Ascending aorta (tissue), 2 donors: ENCODE results near the gene IQGAP3. TPM values are rescaled to one million over a fixed set of nuclear protein-coding genes. Genes with fewer than 3 reads are reported as not detected.

ENCODE experiments used
- DNase-seq, 2 donors: peaks; one replicate each; pipeline ENCODE4 v3.0.0-alpha.2; 2019; ENCODE audit warnings: low spot score in 2 of 2
- H3K27ac ChIP-seq, 2 donors: fragments of 200-600 bp; sonication (generic); one replicate each; pipeline ENCODE4 v1.5.1; 2016 to 2017; ENCODE audit warnings: mild to moderate bottlenecking in 1 of 2
- H3K27me3 ChIP-seq: fragments of 200-600 bp; sonication (generic); one replicate; pipeline ENCODE4 v1.5.1; 2017
- H3K36me3 ChIP-seq, 2 donors: fragments of 200-600 bp; sonication (generic); one replicate each; pipeline ENCODE4 v1.5.1; 2016
- H3K4me1 ChIP-seq, 2 donors: fragments of 200-600 bp; sonication (generic); one replicate each; pipeline ENCODE4 v1.5.1; 2016 to 2017; ENCODE audit warnings: mild to moderate bottlenecking in 1 of 2
- H3K4me3 ChIP-seq, 2 donors: fragments of 200-600 bp; sonication (generic); one replicate each; pipeline ENCODE4 v1.5.1; 2016 to 2017; ENCODE audit warnings: mild to moderate bottlenecking in 1 of 2
- H3K9me3 ChIP-seq, 2 donors: fragments of 200-600 bp; sonication (generic); one replicate each; pipeline ENCODE4 v1.5.1; 2016
- CTCF ChIP-seq, 3 experiments: fragments of 200-600 bp in 2 of 3; fragments of 450-650 bp in 1 of 3; sonication (generic) in 2 of 3; IDR thresholded peaks; one replicate each; pipeline ENCODE4 v1.5.1; 2016 to 2019; ENCODE audit warnings: antibody characterized with exemption in 3 of 3, mild to moderate bottlenecking in 1 of 3, moderate library complexity in 1 of 3
- intact Hi-C: fragments of 100-400 bp; cut with DNase I; formaldehyde crosslinking; loops from one replicate; pipeline ENCODE4 v1.15.1; 2023
- total RNA-seq: library from RNA; depleted of rRNA; stranded (reverse); fragments of >200 nt; gene quantifications from one replicate; pipeline ENCODE4 v1.1.0, GENCODE V29; 2016

IQGAP3 gene
- total RNA-seq, 1 donor from 2014 or later: not detected

- Histone ChIP-seq H3K27me3 (no peaks in the 10 kb centered on the region), H3K36me3 (no peaks in the 10 kb centered on the region), H3K27ac (no peak overlapping the region), H3K4me1 (no peaks in the 10 kb centered on the region), H3K9me3 (no peaks in the 10 kb centered on the region), H3K4me3 (no peak overlapping the region)
- no peak for DNase-seq
- intact Hi-C loops: no loop called here
- TF ChIP-seq CTCF (IDR thresholded peaks at IDR 0.05): no peak
Measured at GRCh38 chr1:156528875-156529425, 43.4 kb downstream of the IQGAP3 start.

- H3K27me3 ChIP-seq: no peaks in the 10 kb centered on the region
- TF ChIP-seq CTCF (IDR thresholded peaks at IDR 0.05): no peak
- intact Hi-C loops: no loop called here
- H3K4me3 ChIP-seq: no peak overlapping the region
- no peak overlapping the region for H3K27ac ChIP-seq
- H3K4me1 ChIP-seq: no peaks in the 10 kb centered on the region
- no peak for DNase-seq
- no peaks in the 10 kb centered on the region for H3K9me3 ChIP-seq
- H3K36me3 ChIP-seq: no peaks in the 10 kb centered on the region
Measured at GRCh38 chr1:156528231-156528630, 44.1 kb downstream of the IQGAP3 start.

GRCh38 chr1:156527584-156527983 is 44.8 kb downstream of the IQGAP3 start:
- no peak overlapping the region for H3K4me3 ChIP-seq
- no peaks in the 10 kb centered on the region for H3K27me3 ChIP-seq
- H3K9me3 ChIP-seq: no peaks in the 10 kb centered on the region
- no peaks in the 10 kb centered on the region for H3K36me3 ChIP-seq
- H3K4me1 ChIP-seq: no peaks in the 10 kb centered on the region
- no peak overlapping the region for H3K27ac ChIP-seq
- no peak for TF ChIP-seq CTCF (IDR thresholded peaks at IDR 0.05)
- no peak for DNase-seq
- intact Hi-C loops: no loop called here

- H3K27me3 ChIP-seq: no peaks in the 10 kb centered on the region
- no peak for TF ChIP-seq CTCF (IDR thresholded peaks at IDR 0.05)
Measured at GRCh38 chr1:156525856-156526489, 46.4 kb downstream of the IQGAP3 start.

GRCh38 chr1:156525071-156525501 is 47.3 kb downstream of the IQGAP3 start:
- no peak for DNase-seq
- no peak overlapping the region for H3K4me3 ChIP-seq
- no peak for TF ChIP-seq CTCF (IDR thresholded peaks at IDR 0.05)
- intact Hi-C loops: no loop called here
- H3K27me3 ChIP-seq: no peaks in the 10 kb centered on the region
- no peak overlapping the region for H3K27ac ChIP-seq
- H3K36me3 ChIP-seq: no peaks in the 10 kb centered on the region
- no peaks in the 10 kb centered on the region for H3K9me3 ChIP-seq
- H3K4me1 ChIP-seq: no peaks in the 10 kb centered on the region

More at GRCh38 chr1:156525856-156526489, 46.4 kb downstream of the IQGAP3 start:
- no peak overlapping the region for H3K27ac ChIP-seq
- H3K4me1 ChIP-seq: no peaks in the 10 kb centered on the region
- no peak for DNase-seq
- H3K4me3 ChIP-seq: no peak overlapping the region
- no peaks in the 10 kb centered on the region for H3K36me3 ChIP-seq
- intact Hi-C loops: no loop called here
- no peaks in the 10 kb centered on the region for H3K9me3 ChIP-seq
